ENCODE data around the gene ERBB2. TPM values are rescaled to one million over a fixed set of nuclear protein-coding genes. Genes with fewer than 3 reads are reported as not detected.
A peak's percentile ranks its signal among the peaks of the same experiment; 100 is the strongest.

The ERBB2 gene
- total and polyA plus RNA-seq, 2 of the 13 experiments (the other 11 are each of a cell fraction or from before 2014, with no cell fraction given): 57.7 to 64.1 TPM

- no TSS peak for BruUV-seq (replicated peaks)
- DNase-seq (ENCODE audit: low spot score) (no peak), ATAC-seq (peak; percentile 46), FAIRE-seq (no peak)
- H3K9me3 ChIP-seq (ENCODE audit: low read length): no peaks in the 10 kb centered on the region
- WGBS (ENCODE audit: low lambda C conversion rate): 75% methylated on average over 8 of the region's 12 CpGs
- H3K27ac ChIP-seq (ENCODE audit: extremely low read length, insufficient read depth, low read length): peak overlapping the region; percentile 48
- peaks cover 31% of the 10 kb centered on the region for H3K4me1 ChIP-seq (ENCODE audit: insufficient read depth, low read length)
- H3K79me2 ChIP-seq (ENCODE audit: insufficient read depth, low read length): no peaks in the 10 kb centered on the region
- no peaks in the 10 kb centered on the region for H3K27me3 ChIP-seq (ENCODE audit: control insufficient read depth in 1 of 2, insufficient read depth in 2 of 2, low read length in 2 of 2)
- intact Hi-C loops (cut with micrococcal nuclease; ENCODE audit: unreplicated experiment) (loop anchor here (2.0 kb wide), 1 partner anchor 30 kb away; no protein-coding TSS in a partner anchor), in situ Hi-C loops (cut with HindIII; ENCODE audit: extremely low pct_ligation_motif_present, low pct_unique_long_range_greater_than_20kb) (no loop called here)
- no peak overlapping the region for H2AFZ ChIP-seq (ENCODE audit: low read length)
- peaks cover 6 to 9% of the 10 kb centered on the region in 2 experiments; a peak in 4 of 5 replicates for H3K36me3 ChIP-seq (replicated peaks in 1 of 2; ENCODE audit: control insufficient read depth in 1 of 2, insufficient read depth in 2 of 2, low read length in 2 of 2)
- H3K9ac ChIP-seq (ENCODE audit: insufficient read depth, low read depth, low read length): 0 out of 2 replicates have a peak overlapping the region, but pooled peaks have one; percentile 19
- POLR2A ChIA-PET: interaction anchor here (0.7 to 2.6 kb wide), 18 partner anchors 10 to 192 kb away, joined by 3 to 21 read pairs (median 6); partner anchors contain the start of genes CDK12, ERBB2, PGAP3 and PNMT
- peak overlapping the region; percentile 81 for H3K4me2 ChIP-seq (ENCODE audit: low read depth, low read length)
- H4K20me1 ChIP-seq (ENCODE audit: insufficient read depth, low read length): peaks cover 4% of the 10 kb centered on the region; the same call in 1 of the 2 replicates
- H3K4me3 ChIP-seq (replicated peaks in 1 of 3; ENCODE audit: insufficient read depth in 1 of 3, low read depth in 2 of 3, low read length in 3 of 3): peak overlapping the region in 1 of 3 experiments; percentile 54; a peak in 1 of 6 replicates
- CTCF ChIA-PET (ENCODE audit: low intra/inter-chr PET ratio, low total read pairs): interaction anchor here (1.3 to 4.0 kb wide), 4 partner anchors 15 to 105 kb away, joined by 4 to 71 read pairs (median 8); partner anchors contain the start of gene PNMT
- TF ChIP-seq ZNF724P (CRISPR knock-in tag; IDR thresholded peaks at IDR 0.05; ENCODE audit: borderline replicate concordance): no peak
- TF ChIP-seq E2F5 (CRISPR knock-in tag; conservative IDR thresholded peaks at IDR 0.05): no peak
- no peak for TF ChIP-seq ZNF674 (CRISPR knock-in tag; IDR thresholded peaks at IDR 0.05; ENCODE audit: low read depth)
- no peak for TF ChIP-seq PBX3 (CRISPR knock-in tag; IDR thresholded peaks at IDR 0.05; ENCODE audit: borderline replicate concordance)
- TF ChIP-seq MXD1 (CRISPR knock-in tag; IDR thresholded peaks at IDR 0.05): 0 out of 2 replicates have a peak, but pooled peaks have one; percentile 26
- TF ChIP-seq PRDM10 (CRISPR knock-in tag; IDR thresholded peaks at IDR 0.05; ENCODE audit: low read depth): no peak
- TF ChIP-seq ZNF607 (CRISPR knock-in tag; IDR thresholded peaks at IDR 0.05; ENCODE audit: borderline replicate concordance): no peak
- peak; percentile 32 for TF ChIP-seq HNRNPLL (IDR thresholded peaks at IDR 0.05; ENCODE audit: low read depth, low read length, poor library complexity, severe bottlenecking)
- 0 out of 2 replicates have a peak, but pooled peaks have one; percentile 39 for TF ChIP-seq TOPORS (CRISPR knock-in tag; IDR thresholded peaks at IDR 0.05)
- no peak for TF ChIP-seq RARA (CRISPR knock-in tag; IDR thresholded peaks at IDR 0.05)
- no peak for TF ChIP-seq PITX1 (CRISPR knock-in tag; IDR thresholded peaks at IDR 0.05)
- no peak for TF ChIP-seq PRPF4 (IDR thresholded peaks at IDR 0.05; ENCODE audit: low read depth, low read length, poor library complexity, severe bottlenecking)
- TF ChIP-seq MTERF4 (CRISPR knock-in tag; IDR thresholded peaks at IDR 0.05): no peak
- no peak for TF ChIP-seq ZMYM3 (CRISPR knock-in tag; IDR thresholded peaks at IDR 0.05)
- TF ChIP-seq ZNF460 (CRISPR knock-in tag; IDR thresholded peaks at IDR 0.05; ENCODE audit: borderline replicate concordance): no peak
- TF ChIP-seq ZBTB3 (CRISPR knock-in tag; IDR thresholded peaks at IDR 0.05; ENCODE audit: borderline replicate concordance, low read depth): no peak
- TF ChIP-seq ZNF235 (CRISPR knock-in tag; IDR thresholded peaks at IDR 0.05; ENCODE audit: borderline replicate concordance): 0 out of 2 replicates have a peak, but pooled peaks have one; percentile 53
Observed at GRCh38 chr17:39653316-39653661, 46.6 kb upstream of the ERBB2 start.
